WTC11 (cell line): Measurements from ENCODE around the gene ERAP2. TPM values are rescaled to one million over a fixed set of nuclear protein-coding genes. Genes with fewer than 3 reads are reported as not detected.

Source experiments
- ATAC-seq: fragments of 200-7000 bp; cut with Tn5 transposase; 2 replicates; pipeline ENCODE4 v1.10.0; 2021; ENCODE audit warnings: mild to moderate bottlenecking, moderate library complexity
- CTCF ChIA-PET: fragments of 300-600 bp; sonication (Branson Sonifier 250); formaldehyde crosslinking; loops from one replicate; lab custom pipeline; 2021; ENCODE audit warnings: antibody characterized with exemption; lab: Charles Lee
- POLR2A ChIA-PET: fragments of 350-600 bp; sonication (Branson Sonifier 250); formaldehyde crosslinking; loops from one replicate; lab custom pipeline; 2021; ENCODE audit warnings: antibody characterized with exemption; lab: Charles Lee
- DNase-seq: peaks from one replicate; pipeline ENCODE4 v3.0.0; 2021; ENCODE audit warnings: low spot score
- H3K27ac Mint-ChIP-seq: 2 replicates; pipeline ENCODE4 v1.8.0; 2021; ENCODE audit warnings: mixed read lengths
- H3K27me3 Mint-ChIP-seq: 2 replicates; pipeline ENCODE4 v1.8.0; 2021; ENCODE audit warnings: low read depth, mild to moderate bottlenecking, moderate library complexity, mixed read lengths
- H3K36me3 Mint-ChIP-seq: 2 replicates; pipeline ENCODE4 v1.8.0; 2021; ENCODE audit warnings: mixed read lengths
- H3K4me1 Mint-ChIP-seq: 2 replicates; pipeline ENCODE4 v1.8.0; 2022; ENCODE audit warnings: mixed read lengths
- H3K4me3 Mint-ChIP-seq: 2 replicates; pipeline ENCODE4 v1.8.0; 2021; ENCODE audit warnings: mild to moderate bottlenecking, moderate library complexity, mixed read lengths
- H3K9me3 Mint-ChIP-seq: 2 replicates; pipeline ENCODE4 v1.8.0; 2021; ENCODE audit warnings: mixed read lengths
- ELF4 ChIP-seq: sonication (generic); formaldehyde crosslinking; IDR thresholded peaks from 2 replicates; pipeline ENCODE4 v1.8.1; 2022; ENCODE audit warnings: low read depth, mild to moderate bottlenecking, moderate library complexity, missing genetic modification reagents
- JAZF1 ChIP-seq: fragments of 250-450 bp; sonication (Bioruptor Pico); IDR thresholded peaks from 2 replicates; pipeline ENCODE4 v1.9.0; 2021; ENCODE audit warnings: moderate library complexity, mild to moderate bottlenecking, inconsistent platforms
- OVOL2 ChIP-seq: fragments of 250-450 bp; sonication (Bioruptor Pico); IDR thresholded peaks from 2 replicates; pipeline ENCODE4 v1.9.0; 2021; ENCODE audit warnings: mild to moderate bottlenecking, borderline replicate concordance
- ZNF232 ChIP-seq: sonication (generic); formaldehyde crosslinking; IDR thresholded peaks from 2 replicates; pipeline ENCODE4 v1.8.0; 2022; ENCODE audit warnings: mild to moderate bottlenecking, missing genetic modification reagents
- ZNF416 ChIP-seq: fragments of 250-450 bp; sonication (Bioruptor Pico); IDR thresholded peaks from 2 replicates; pipeline ENCODE4 v1.9.0; 2021; ENCODE audit warnings: mild to moderate bottlenecking, inconsistent platforms
- total RNA-seq: library from RNA; stranded (reverse); gene quantifications from 3 replicates; pipeline ENCODE4 v1.2.3, GENCODE V29; 2021
- TF ChIP-seq, protein P1 (sequence below): sonication (generic); formaldehyde crosslinking; IDR thresholded peaks from 2 replicates; pipeline ENCODE4 v1.8.0; 2022; ENCODE audit warnings: missing genetic modification reagents

The ERAP2 gene
- total RNA-seq, 1 experiment from 2014 or later = 0.13 TPM

- DNase-seq (no peak), ATAC-seq (no peak)
- H3K36me3 Mint-ChIP-seq = no peaks in the 10 kb centered on the region
- no peak overlapping the region for H3K27ac Mint-ChIP-seq
- H3K9me3 Mint-ChIP-seq = no peaks in the 10 kb centered on the region
- no peak for TF ChIP-seq ZNF232 (CRISPR knock-in tag)
- no peak for TF ChIP-seq JAZF1
- TF ChIP-seq, protein P1, sequence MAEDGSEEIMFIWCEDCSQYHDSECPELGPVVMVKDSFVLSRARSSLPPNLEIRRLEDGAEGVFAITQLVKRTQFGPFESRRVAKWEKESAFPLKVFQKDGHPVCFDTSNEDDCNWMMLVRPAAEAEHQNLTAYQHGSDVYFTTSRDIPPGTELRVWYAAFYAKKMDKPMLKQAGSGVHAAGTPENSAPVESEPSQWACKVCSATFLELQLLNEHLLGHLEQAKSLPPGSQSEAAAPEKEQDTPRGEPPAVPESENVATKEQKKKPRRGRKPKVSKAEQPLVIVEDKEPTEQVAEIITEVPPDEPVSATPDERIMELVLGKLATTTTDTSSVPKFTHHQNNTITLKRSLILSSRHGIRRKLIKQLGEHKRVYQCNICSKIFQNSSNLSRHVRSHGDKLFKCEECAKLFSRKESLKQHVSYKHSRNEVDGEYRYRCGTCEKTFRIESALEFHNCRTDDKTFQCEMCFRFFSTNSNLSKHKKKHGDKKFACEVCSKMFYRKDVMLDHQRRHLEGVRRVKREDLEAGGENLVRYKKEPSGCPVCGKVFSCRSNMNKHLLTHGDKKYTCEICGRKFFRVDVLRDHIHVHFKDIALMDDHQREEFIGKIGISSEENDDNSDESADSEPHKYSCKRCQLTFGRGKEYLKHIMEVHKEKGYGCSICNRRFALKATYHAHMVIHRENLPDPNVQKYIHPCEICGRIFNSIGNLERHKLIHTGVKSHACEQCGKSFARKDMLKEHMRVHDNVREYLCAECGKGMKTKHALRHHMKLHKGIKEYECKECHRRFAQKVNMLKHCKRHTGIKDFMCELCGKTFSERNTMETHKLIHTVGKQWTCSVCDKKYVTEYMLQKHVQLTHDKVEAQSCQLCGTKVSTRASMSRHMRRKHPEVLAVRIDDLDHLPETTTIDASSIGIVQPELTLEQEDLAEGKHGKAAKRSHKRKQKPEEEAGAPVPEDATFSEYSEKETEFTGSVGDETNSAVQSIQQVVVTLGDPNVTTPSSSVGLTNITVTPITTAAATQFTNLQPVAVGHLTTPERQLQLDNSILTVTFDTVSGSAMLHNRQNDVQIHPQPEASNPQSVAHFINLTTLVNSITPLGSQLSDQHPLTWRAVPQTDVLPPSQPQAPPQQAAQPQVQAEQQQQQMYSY (CRISPR knock-in tag) = no peak
- TF ChIP-seq ELF4 = no peak
- no peak for TF ChIP-seq ZNF416 (CRISPR knock-in tag)
- no peak for TF ChIP-seq OVOL2 (CRISPR knock-in tag)
- H3K27me3 Mint-ChIP-seq = no peaks in the 10 kb centered on the region
- ChIA-PET CTCF (interaction anchor here (1.0 kb wide), 1 partner anchor 100 kb away, joined by 3 read pairs; no protein-coding TSS in a partner anchor), POLR2A (no interaction called here)
- H3K4me1 Mint-ChIP-seq = no peaks in the 10 kb centered on the region; the same call in 1 of the 2 replicates
- no peak overlapping the region for H3K4me3 Mint-ChIP-seq
These were observed 92.3 kb downstream of the ERAP2 start for GRCh38 chr5:96968614-96969013.

Other genes with a start within 250 kb of the ERAP2 start
- gene CAST, start 214.1 kb upstream of the ERAP2 start, total RNA-seq = 38.9 to 45.9 TPM (median 40.0 TPM) in 3 replicates
- gene ERAP1, start 68.6 kb upstream of the ERAP2 start, total RNA-seq = 10.6 to 13.9 TPM (median 11.7 TPM) in 3 replicates
- gene LNPEP, start 59.6 kb downstream of the ERAP2 start, total RNA-seq = 4.7 to 6.4 TPM (median 5.2 TPM) in 3 replicates